ENCODE data around the gene BMP2K. TPM values are rescaled to one million over a fixed set of nuclear protein-coding genes. Genes with fewer than 3 reads are reported as not detected.

Gene BMP2K
- total and polyA plus RNA-seq, 4 donors = 4.4 to 138 (median 19.3) TPM

DNA sequence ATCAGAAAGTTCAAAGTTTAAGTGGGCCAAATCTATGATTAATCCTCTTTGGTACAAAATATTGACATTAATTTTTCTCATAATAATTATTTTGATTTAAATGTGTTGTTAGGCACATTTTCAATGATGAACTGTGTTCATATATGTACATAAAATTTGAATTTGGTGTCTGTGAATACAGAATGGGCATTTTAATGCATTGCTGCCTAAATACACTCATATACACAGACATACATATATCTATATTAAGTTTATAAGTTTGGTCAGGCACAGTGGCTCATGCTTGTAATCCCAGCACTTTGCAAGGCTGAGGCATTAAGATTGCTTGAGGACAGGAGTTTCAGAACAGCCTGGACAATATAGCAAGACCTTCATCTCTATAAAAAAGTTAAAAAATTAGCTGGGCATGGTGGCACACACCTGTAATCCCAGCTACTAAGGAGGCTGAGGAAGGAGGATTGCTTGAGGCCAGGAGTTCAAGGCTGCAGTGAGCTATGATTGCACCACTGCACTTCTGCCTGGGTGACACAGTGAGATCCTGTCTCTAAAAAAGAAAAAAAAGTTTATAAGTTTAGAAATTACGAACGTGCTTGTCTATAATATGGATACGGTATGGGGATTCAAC is 12.3 kb upstream of the BMP2K start:
- Histone ChIP-seq H3K9ac (ENCODE audit: low read depth in 1 of 2, low read length in 2 of 2) (no peak overlapping the region), H3K9me3 (ENCODE audit: control insufficient read depth in 4 of 4, low read length in 3 of 4) (no peaks in the 10 kb centered on the region), H3K27me3 (ENCODE audit: control insufficient read depth in 4 of 4, insufficient read depth in 4 of 4, low read length in 3 of 4) (no peaks in the 10 kb centered on the region), H3K27ac (ENCODE audit: low read depth in 1 of 2, low read length in 2 of 2) (no peak overlapping the region), H3K4me3 (ENCODE audit: low read depth in 1 of 3, low read length in 3 of 3) (no peak overlapping the region), H3K4me1 (ENCODE audit: control insufficient read depth in 4 of 4, insufficient read depth in 4 of 4, low read length in 3 of 4) (no peaks in the 10 kb centered on the region), H3K36me3 (ENCODE audit: control insufficient read depth in 4 of 4, insufficient read depth in 3 of 4, low read depth in 1 of 4, low read length in 3 of 4) (no peaks in the 10 kb centered on the region)
- TF ChIP-seq HNF4G (IDR thresholded peaks at IDR 0.05) (no peak), FOXA1 (IDR thresholded peaks at IDR 0.05) (no peak), FOXA2 (IDR thresholded peaks at IDR 0.05) (no peak), RXRA (IDR thresholded peaks at IDR 0.05) (no peak), JUND (IDR thresholded peaks at IDR 0.05) (no peak), HNF4A (conservative IDR thresholded peaks at IDR 0.05) (no peak), TAF1 (conservative IDR thresholded peaks at IDR 0.05) (no peak), SP1 (IDR thresholded peaks at IDR 0.05) (no peak), YY1 (IDR thresholded peaks at IDR 0.05) (no peak), NR2F2 (IDR thresholded peaks at IDR 0.05) (no peak), EGR1 (IDR thresholded peaks at IDR 0.05; ENCODE audit: low read depth in 2 of 2) (no peak), GABPA (IDR thresholded peaks at IDR 0.05 in 1 of 2, conservative IDR thresholded peaks at IDR 0.05 in 1 of 2) (no peak), RAD21 (IDR thresholded peaks at IDR 0.05) (no peak)
- TF ChIP-seq, protein P1, sequence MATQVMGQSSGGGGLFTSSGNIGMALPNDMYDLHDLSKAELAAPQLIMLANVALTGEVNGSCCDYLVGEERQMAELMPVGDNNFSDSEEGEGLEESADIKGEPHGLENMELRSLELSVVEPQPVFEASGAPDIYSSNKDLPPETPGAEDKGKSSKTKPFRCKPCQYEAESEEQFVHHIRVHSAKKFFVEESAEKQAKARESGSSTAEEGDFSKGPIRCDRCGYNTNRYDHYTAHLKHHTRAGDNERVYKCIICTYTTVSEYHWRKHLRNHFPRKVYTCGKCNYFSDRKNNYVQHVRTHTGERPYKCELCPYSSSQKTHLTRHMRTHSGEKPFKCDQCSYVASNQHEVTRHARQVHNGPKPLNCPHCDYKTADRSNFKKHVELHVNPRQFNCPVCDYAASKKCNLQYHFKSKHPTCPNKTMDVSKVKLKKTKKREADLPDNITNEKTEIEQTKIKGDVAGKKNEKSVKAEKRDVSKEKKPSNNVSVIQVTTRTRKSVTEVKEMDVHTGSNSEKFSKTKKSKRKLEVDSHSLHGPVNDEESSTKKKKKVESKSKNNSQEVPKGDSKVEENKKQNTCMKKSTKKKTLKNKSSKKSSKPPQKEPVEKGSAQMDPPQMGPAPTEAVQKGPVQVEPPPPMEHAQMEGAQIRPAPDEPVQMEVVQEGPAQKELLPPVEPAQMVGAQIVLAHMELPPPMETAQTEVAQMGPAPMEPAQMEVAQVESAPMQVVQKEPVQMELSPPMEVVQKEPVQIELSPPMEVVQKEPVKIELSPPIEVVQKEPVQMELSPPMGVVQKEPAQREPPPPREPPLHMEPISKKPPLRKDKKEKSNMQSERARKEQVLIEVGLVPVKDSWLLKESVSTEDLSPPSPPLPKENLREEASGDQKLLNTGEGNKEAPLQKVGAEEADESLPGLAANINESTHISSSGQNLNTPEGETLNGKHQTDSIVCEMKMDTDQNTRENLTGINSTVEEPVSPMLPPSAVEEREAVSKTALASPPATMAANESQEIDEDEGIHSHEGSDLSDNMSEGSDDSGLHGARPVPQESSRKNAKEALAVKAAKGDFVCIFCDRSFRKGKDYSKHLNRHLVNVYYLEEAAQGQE (IDR thresholded peaks at IDR 0.05) = no peak
- TF ChIP-seq, protein P2, sequence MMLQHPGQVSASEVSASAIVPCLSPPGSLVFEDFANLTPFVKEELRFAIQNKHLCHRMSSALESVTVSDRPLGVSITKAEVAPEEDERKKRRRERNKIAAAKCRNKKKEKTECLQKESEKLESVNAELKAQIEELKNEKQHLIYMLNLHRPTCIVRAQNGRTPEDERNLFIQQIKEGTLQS (IDR thresholded peaks at IDR 0.05) = no peak
- TF ChIP-seq, protein P3, sequence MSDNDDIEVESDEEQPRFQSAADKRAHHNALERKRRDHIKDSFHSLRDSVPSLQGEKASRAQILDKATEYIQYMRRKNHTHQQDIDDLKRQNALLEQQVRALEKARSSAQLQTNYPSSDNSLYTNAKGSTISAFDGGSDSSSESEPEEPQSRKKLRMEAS (IDR thresholded peaks at IDR 0.05) = no peak
- TF ChIP-seq, protein P4, sequence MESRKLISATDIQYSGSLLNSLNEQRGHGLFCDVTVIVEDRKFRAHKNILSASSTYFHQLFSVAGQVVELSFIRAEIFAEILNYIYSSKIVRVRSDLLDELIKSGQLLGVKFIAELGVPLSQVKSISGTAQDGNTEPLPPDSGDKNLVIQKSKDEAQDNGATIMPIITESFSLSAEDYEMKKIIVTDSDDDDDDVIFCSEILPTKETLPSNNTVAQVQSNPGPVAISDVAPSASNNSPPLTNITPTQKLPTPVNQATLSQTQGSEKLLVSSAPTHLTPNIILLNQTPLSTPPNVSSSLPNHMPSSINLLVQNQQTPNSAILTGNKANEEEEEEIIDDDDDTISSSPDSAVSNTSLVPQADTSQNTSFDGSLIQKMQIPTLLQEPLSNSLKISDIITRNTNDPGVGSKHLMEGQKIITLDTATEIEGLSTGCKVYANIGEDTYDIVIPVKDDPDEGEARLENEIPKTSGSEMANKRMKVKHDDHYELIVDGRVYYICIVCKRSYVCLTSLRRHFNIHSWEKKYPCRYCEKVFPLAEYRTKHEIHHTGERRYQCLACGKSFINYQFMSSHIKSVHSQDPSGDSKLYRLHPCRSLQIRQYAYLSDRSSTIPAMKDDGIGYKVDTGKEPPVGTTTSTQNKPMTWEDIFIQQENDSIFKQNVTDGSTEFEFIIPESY (IDR thresholded peaks at IDR 0.05) = no peak
- TF ChIP-seq, protein P5, sequence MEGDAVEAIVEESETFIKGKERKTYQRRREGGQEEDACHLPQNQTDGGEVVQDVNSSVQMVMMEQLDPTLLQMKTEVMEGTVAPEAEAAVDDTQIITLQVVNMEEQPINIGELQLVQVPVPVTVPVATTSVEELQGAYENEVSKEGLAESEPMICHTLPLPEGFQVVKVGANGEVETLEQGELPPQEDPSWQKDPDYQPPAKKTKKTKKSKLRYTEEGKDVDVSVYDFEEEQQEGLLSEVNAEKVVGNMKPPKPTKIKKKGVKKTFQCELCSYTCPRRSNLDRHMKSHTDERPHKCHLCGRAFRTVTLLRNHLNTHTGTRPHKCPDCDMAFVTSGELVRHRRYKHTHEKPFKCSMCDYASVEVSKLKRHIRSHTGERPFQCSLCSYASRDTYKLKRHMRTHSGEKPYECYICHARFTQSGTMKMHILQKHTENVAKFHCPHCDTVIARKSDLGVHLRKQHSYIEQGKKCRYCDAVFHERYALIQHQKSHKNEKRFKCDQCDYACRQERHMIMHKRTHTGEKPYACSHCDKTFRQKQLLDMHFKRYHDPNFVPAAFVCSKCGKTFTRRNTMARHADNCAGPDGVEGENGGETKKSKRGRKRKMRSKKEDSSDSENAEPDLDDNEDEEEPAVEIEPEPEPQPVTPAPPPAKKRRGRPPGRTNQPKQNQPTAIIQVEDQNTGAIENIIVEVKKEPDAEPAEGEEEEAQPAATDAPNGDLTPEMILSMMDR (IDR thresholded peaks at IDR 0.05; ENCODE audit: low read depth, low read length, missing input control) = no peak
- DNase-seq (ENCODE audit: low spot score) = no peak
- 98% methylated on average over 3 of the region's 3 CpGs for WGBS
